ENCODE results near the gene SLC35D1.

DNA sequence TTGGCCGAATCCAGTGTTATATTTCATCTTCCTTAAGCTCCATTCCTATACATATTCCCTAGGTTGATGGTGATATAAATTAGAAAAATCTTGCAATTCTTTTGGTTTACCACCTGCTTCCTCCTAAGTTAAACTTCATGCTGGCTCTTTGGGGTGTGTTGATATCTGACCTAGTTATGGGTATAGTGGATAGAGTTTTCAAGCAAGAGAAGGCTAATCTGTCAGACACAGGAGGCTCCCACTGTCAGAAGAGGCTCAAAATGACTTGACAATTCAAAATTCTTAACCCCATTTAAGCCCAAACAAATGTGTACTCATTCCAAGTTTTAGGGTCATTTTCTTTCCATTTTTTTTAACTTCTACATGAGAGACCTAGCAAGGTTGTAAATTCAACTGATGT, 8.5 kb upstream of the SLC35D1 start:
- TF ChIP-seq, protein P1, sequence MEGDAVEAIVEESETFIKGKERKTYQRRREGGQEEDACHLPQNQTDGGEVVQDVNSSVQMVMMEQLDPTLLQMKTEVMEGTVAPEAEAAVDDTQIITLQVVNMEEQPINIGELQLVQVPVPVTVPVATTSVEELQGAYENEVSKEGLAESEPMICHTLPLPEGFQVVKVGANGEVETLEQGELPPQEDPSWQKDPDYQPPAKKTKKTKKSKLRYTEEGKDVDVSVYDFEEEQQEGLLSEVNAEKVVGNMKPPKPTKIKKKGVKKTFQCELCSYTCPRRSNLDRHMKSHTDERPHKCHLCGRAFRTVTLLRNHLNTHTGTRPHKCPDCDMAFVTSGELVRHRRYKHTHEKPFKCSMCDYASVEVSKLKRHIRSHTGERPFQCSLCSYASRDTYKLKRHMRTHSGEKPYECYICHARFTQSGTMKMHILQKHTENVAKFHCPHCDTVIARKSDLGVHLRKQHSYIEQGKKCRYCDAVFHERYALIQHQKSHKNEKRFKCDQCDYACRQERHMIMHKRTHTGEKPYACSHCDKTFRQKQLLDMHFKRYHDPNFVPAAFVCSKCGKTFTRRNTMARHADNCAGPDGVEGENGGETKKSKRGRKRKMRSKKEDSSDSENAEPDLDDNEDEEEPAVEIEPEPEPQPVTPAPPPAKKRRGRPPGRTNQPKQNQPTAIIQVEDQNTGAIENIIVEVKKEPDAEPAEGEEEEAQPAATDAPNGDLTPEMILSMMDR (IDR thresholded peaks at IDR 0.05), result no peak
- no peak for TF ChIP-seq POLR2AphosphoS5 (IDR thresholded peaks at IDR 0.05)
- TF ChIP-seq POLR2A (IDR thresholded peaks at IDR 0.05), result no peak
- no peak for TF ChIP-seq EP300 (IDR thresholded peaks at IDR 0.05)

Measured in sigmoid colon (tissue), 4 donors.